ENCODE results near the gene CEP19. TPM values are rescaled to one million over a fixed set of nuclear protein-coding genes. Genes with fewer than 3 reads are reported as not detected.
A peak's percentile ranks its signal among the peaks of the same experiment; 100 is the strongest.

CEP19 gene
- total and polyA plus RNA-seq, 2 of the 8 experiments (the other 6 are each of a cell fraction or from before 2014, with no cell fraction given) = 0.95 to 1.6 TPM

GRCh38 chr3:196739671-196740480 is 27.8 kb upstream of the CEP19 start, which contains the start of gene PAK2 (continued):
- TF ChIP-seq, protein P1, sequence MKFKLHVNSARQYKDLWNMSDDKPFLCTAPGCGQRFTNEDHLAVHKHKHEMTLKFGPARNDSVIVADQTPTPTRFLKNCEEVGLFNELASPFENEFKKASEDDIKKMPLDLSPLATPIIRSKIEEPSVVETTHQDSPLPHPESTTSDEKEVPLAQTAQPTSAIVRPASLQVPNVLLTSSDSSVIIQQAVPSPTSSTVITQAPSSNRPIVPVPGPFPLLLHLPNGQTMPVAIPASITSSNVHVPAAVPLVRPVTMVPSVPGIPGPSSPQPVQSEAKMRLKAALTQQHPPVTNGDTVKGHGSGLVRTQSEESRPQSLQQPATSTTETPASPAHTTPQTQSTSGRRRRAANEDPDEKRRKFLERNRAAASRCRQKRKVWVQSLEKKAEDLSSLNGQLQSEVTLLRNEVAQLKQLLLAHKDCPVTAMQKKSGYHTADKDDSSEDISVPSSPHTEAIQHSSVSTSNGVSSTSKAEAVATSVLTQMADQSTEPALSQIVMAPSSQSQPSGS (IDR thresholded peaks at IDR 0.05; ENCODE audit: low read length) = no peak
- TF ChIP-seq POLR2AphosphoS5 (IDR thresholded peaks at IDR 0.05; ENCODE audit: low read depth, low read length) = peak; percentile 75
- TF ChIP-seq, protein P2, sequence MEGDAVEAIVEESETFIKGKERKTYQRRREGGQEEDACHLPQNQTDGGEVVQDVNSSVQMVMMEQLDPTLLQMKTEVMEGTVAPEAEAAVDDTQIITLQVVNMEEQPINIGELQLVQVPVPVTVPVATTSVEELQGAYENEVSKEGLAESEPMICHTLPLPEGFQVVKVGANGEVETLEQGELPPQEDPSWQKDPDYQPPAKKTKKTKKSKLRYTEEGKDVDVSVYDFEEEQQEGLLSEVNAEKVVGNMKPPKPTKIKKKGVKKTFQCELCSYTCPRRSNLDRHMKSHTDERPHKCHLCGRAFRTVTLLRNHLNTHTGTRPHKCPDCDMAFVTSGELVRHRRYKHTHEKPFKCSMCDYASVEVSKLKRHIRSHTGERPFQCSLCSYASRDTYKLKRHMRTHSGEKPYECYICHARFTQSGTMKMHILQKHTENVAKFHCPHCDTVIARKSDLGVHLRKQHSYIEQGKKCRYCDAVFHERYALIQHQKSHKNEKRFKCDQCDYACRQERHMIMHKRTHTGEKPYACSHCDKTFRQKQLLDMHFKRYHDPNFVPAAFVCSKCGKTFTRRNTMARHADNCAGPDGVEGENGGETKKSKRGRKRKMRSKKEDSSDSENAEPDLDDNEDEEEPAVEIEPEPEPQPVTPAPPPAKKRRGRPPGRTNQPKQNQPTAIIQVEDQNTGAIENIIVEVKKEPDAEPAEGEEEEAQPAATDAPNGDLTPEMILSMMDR (IDR thresholded peaks at IDR 0.05; ENCODE audit: control extremely low read depth in 1 of 3, insufficient read depth in 1 of 3, low read depth in 1 of 3, low read length in 3 of 3) = 0 out of 4 replicates have a peak, but pooled peaks of 1 of the 3 experiments have one; percentile 4
- no peak for TF ChIP-seq CHD1 (IDR thresholded peaks at IDR 0.05; ENCODE audit: low read depth, low read length)
- TF ChIP-seq SAP30 (IDR thresholded peaks at IDR 0.05; ENCODE audit: insufficient read depth, insufficient replicate concordance, low read length) = no peak
- TF ChIP-seq, protein P3, sequence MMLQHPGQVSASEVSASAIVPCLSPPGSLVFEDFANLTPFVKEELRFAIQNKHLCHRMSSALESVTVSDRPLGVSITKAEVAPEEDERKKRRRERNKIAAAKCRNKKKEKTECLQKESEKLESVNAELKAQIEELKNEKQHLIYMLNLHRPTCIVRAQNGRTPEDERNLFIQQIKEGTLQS (IDR thresholded peaks at IDR 0.05; ENCODE audit: insufficient read depth, low read depth, low read length) = no peak
- peak; percentile 80 for TF ChIP-seq PHF8 (conservative IDR thresholded peaks at IDR 0.05; ENCODE audit: low read depth, low read length)
- 0 out of 2 replicates have a peak, but pooled peaks have one; percentile 26 for TF ChIP-seq FOSL1 (IDR thresholded peaks at IDR 0.05; ENCODE audit: insufficient read depth, low read depth, low read length)
- TF ChIP-seq RBBP5 (IDR thresholded peaks at IDR 0.05; ENCODE audit: borderline replicate concordance, low read depth, low read length) = peak; percentile 99
- peak; percentile 89 for TF ChIP-seq YY1 (IDR thresholded peaks at IDR 0.05; ENCODE audit: low read depth, low read length)
- TF ChIP-seq, protein P4, sequence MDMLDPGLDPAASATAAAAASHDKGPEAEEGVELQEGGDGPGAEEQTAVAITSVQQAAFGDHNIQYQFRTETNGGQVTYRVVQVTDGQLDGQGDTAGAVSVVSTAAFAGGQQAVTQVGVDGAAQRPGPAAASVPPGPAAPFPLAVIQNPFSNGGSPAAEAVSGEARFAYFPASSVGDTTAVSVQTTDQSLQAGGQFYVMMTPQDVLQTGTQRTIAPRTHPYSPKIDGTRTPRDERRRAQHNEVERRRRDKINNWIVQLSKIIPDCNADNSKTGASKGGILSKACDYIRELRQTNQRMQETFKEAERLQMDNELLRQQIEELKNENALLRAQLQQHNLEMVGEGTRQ (IDR thresholded peaks at IDR 0.05; ENCODE audit: low read length) = no peak
- no peak for TF ChIP-seq SRF (IDR thresholded peaks at IDR 0.05; ENCODE audit: low read depth, low read length)
- TF ChIP-seq RFX5 (IDR thresholded peaks at IDR 0.05; ENCODE audit: borderline replicate concordance, low read depth, low read length) = no peak
- no peak for TF ChIP-seq CEBPB (IDR thresholded peaks at IDR 0.05; ENCODE audit: low read depth, low read length)
- no peak for TF ChIP-seq RXRA (IDR thresholded peaks at IDR 0.05; ENCODE audit: insufficient read depth, low read depth, low read length)
- TF ChIP-seq TBP (IDR thresholded peaks at IDR 0.05; ENCODE audit: low read depth, low read length) = 0 out of 2 replicates have a peak, but pooled peaks have one; percentile 32
- no peak for TF ChIP-seq CBX8 (IDR thresholded peaks at IDR 0.05; ENCODE audit: borderline replicate concordance, low read depth, low read length)
